Measurements from ENCODE around the gene ICAM1. TPM values are rescaled to one million over a fixed set of nuclear protein-coding genes. Genes with fewer than 3 reads are reported as not detected.

Gene ICAM1, protein sequence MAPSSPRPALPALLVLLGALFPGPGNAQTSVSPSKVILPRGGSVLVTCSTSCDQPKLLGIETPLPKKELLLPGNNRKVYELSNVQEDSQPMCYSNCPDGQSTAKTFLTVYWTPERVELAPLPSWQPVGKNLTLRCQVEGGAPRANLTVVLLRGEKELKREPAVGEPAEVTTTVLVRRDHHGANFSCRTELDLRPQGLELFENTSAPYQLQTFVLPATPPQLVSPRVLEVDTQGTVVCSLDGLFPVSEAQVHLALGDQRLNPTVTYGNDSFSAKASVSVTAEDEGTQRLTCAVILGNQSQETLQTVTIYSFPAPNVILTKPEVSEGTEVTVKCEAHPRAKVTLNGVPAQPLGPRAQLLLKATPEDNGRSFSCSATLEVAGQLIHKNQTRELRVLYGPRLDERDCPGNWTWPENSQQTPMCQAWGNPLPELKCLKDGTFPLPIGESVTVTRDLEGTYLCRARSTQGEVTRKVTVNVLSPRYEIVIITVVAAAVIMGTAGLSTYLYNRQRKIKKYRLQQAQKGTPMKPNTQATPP
- total RNA-seq (10 to 100 TPM in 2 of 5 donors, 1 to 10 TPM in 3; 2.3 to 15.6 (median 8.7) TPM), polyA plus RNA-seq (1 to 10 TPM; 7.9 to 9.5 (median 8.8) TPM)
- long read RNA-seq, donor 1, result 0 reads
- long read RNA-seq, donor 2, transcript ICAM1-201 (7 exons, 3,252 nt), result major isoform, 6 of 6 reads
- long read RNA-seq, donor 2, partial matches to known transcripts, result 0 of 6 reads
- long read RNA-seq, donor 2, other reads (novel, unspliced or antisense), result 0 of 6 reads
- long read RNA-seq, donor 3, result 0 reads
- long read RNA-seq, donor 4, result 0 reads
- long read RNA-seq, donor 5, result 0 reads
- long read RNA-seq, donor 6, partial matches to known transcripts, result 0 of 3 reads
- long read RNA-seq, donor 6, other reads (novel, unspliced or antisense), result 0 of 3 reads
- long read RNA-seq, donor 7, partial matches to known transcripts, result 0 of 3 reads
- long read RNA-seq, donor 7, other reads (novel, unspliced or antisense), result 0 of 3 reads
- long read RNA-seq, donor 8, partial matches to known transcripts, result 0 of 1 reads
- long read RNA-seq, donor 8, other reads (novel, unspliced or antisense), result 0 of 1 reads
- long read RNA-seq, donor 9, partial matches to known transcripts, result 0 of 1 reads
- long read RNA-seq, donor 9, other reads (novel, unspliced or antisense), result 0 of 1 reads
- long read RNA-seq, donor 10, partial matches to known transcripts, result 0 of 2 reads
- long read RNA-seq, donor 10, other reads (novel, unspliced or antisense), result 0 of 2 reads

- 2 to 4% (median 2%) methylated on average over 31 to 51 of the region's 51 CpGs for WGBS, 5 donors
- H3K27me3 ChIP-seq, result peaks cover 0 to 35% (median 0%) of the 10 kb centered on the region in 3 donors
- peak within 1 kb of the TSS; percentile 39 to 68 (median 44) for H3K4me3 ChIP-seq
- H3K27ac ChIP-seq, result peak within 1 kb of the TSS; percentile 67 to 92 (median 85)
- peak; percentile 72 to 88 for DNase-seq
- H3K9me3 ChIP-seq, result no peaks in the 10 kb centered on the region
- peaks cover 16 to 38% (median 29%) of the 10 kb centered on the region in 4 donors for H3K4me1 ChIP-seq
- TF ChIP-seq POLR2A (IDR thresholded peaks at IDR 0.05), result no peak
- peak; percentile 39 for TF ChIP-seq EP300 (IDR thresholded peaks at IDR 0.05)
- peak; percentile 35 to 88 (median 87) for TF ChIP-seq POLR2AphosphoS5 (IDR thresholded peaks at IDR 0.05)
- no peak for TF ChIP-seq CTCF (IDR thresholded peaks at IDR 0.05)
- intact Hi-C loops (cut with DNase I; ENCODE audit: low total_unique reads), result no loop called here
- H3K36me3 ChIP-seq, result peaks cover 0 to 18% (median 12%) of the 10 kb centered on the region in 4 donors
Observed at GRCh38 chr19:10270616-10271394, at the start of gene ICAM1. Gene ICAM1 (plus strand): TSS chr19:10271120. CDS start chr19:10271160, 40 bp downstream.

DNA sequence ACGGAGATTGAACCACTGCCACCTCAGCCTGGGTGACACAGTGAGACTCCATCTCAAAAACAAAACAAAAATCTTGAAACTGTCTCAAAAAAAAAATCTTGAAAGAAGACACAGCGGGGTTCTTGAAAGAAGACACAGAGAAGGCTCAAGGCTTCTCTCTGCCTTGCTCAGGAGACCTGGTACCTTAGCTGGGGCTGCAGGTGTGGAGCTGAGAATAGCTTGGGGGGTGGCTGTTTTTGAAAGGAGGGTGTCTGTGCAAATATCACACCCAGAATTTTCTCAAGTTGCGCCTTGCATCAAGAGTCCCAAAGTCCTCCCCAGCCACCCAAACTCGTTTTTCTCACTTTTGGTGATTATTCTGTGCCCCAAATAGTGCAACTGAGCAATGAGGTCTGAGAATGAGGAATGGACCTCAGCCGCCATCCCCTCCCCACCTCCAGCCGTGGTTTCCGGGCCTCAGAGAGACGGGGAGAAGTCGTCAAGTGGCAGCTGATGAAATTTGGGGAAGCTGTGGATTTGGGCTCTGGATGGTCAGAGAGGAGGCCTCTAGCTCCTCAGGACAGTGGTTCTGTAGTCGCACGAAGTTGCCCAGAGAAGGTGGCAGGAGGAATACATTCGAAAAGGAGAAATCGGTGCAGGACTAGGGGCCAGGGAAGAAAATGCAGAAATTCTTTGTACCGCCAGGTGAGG is 48.6 kb upstream of the ICAM1 start:
- Histone ChIP-seq H3K9me3 (no peaks in the 10 kb centered on the region), H3K36me3 (peaks cover 13 to 19% (median 15%) of the 10 kb centered on the region in 4 donors), H3K27ac (no peak overlapping the region), H3K27me3 (no peaks in the 10 kb centered on the region), H3K4me1 (peaks cover 0 to 14% (median 8%) of the 10 kb centered on the region in 4 donors), H3K4me3 (no peak overlapping the region)
- intact Hi-C loops (cut with DNase I; ENCODE audit: low total_unique reads), result no loop called here
- WGBS, 5 donors, result 79 to 88% (median 81%) methylated on average over 14 of the region's 14 CpGs
- TF ChIP-seq POLR2AphosphoS5 (IDR thresholded peaks at IDR 0.05) (no peak), POLR2A (IDR thresholded peaks at IDR 0.05) (no peak), EP300 (IDR thresholded peaks at IDR 0.05) (no peak), CTCF (IDR thresholded peaks at IDR 0.05) (no peak)
- DNase-seq, result no peak

- TF ChIP-seq EP300 (IDR thresholded peaks at IDR 0.05) (no peak), POLR2AphosphoS5 (IDR thresholded peaks at IDR 0.05) (no peak)
- H3K4me1 ChIP-seq, result peaks cover 4 to 20% (median 15%) of the 10 kb centered on the region in 4 donors
- H3K36me3 ChIP-seq, result peaks cover 13 to 17% (median 14%) of the 10 kb centered on the region in 4 donors
- no peaks in the 10 kb centered on the region for H3K27me3 ChIP-seq
- DNase-seq, result no peak
- H3K27ac ChIP-seq, result no peak overlapping the region
- 92 to 98% (median 94%) methylated on average over 28 of the region's 28 CpGs for WGBS, 5 donors
- no peak overlapping the region for H3K4me3 ChIP-seq
- intact Hi-C loops (cut with DNase I; ENCODE audit: low total_unique reads), result no loop called here
- H3K9me3 ChIP-seq, result no peaks in the 10 kb centered on the region
Observed at GRCh38 chr19:10223488-10224213, 47.3 kb upstream of the ICAM1 start.
